ENCODE measurements around the gene LKAAEAR1. TPM values are rescaled to one million over a fixed set of nuclear protein-coding genes. Genes with fewer than 3 reads are reported as not detected.

LKAAEAR1 gene
- total and polyA plus RNA-seq, 9 of the 15 experiments (the other 6 are each of a cell fraction or from before 2014, with no cell fraction given): not detected

DNA sequence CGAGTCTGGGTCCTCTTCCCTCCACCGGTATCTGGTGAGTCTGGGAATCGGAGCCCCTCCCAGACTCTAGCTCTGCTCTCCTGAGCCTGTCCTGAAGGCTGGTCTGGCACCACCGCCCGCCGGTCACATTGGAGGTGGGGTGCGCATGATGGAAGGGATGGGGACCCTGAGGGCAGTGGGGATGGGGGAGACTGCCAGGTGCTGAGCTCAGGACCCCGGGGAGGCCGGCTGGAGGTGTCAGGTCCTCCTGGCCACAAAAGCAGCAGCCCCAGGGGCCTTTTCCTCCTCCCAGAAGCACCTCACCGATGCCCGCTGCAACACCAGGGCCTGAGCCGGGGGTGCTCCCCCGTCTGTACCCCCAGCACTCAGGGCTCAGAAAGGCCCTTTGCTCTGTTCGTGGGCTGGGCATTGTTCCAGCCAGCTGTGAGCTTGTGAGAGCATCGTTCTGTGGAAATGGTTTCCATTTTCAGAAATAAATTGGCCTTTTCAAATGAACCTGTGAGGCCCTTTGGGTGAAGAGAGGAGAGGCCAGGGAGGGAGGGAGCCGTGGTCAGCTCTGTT, 25.7 kb upstream of the LKAAEAR1 start:
- Histone ChIP-seq H3K9ac (ENCODE audit: insufficient read depth in 1 of 2, low read depth in 2 of 2, low read length in 2 of 2) (0 out of 4 replicates have a peak overlapping the region, but pooled peaks of 1 of the 2 experiments have one; percentile 4), H2AFZ (ENCODE audit: low read depth, low read length) (no peak overlapping the region), H3K36me3 (ENCODE audit: control insufficient read depth, insufficient read depth, low read length) (no peaks in the 10 kb centered on the region), H3K9me1 (ENCODE audit: control insufficient read depth, insufficient read depth, low read length) (peaks cover 2% of the 10 kb centered on the region), H3K27me3 (ENCODE audit: control insufficient read depth in 2 of 2, insufficient read depth in 2 of 2, low read length in 2 of 2) (peaks cover 40 to 84% of the 10 kb centered on the region in 2 experiments; a peak in 4 of 5 replicates), H3K79me2 (ENCODE audit: control insufficient read depth, insufficient read depth, low read length) (no peaks in the 10 kb centered on the region), H3K4me2 (ENCODE audit: insufficient read depth, low read length) (no peak overlapping the region), H4K20me1 (replicated peaks; ENCODE audit: control insufficient read depth, insufficient read depth, low read length) (peaks cover 13% of the 10 kb centered on the region; the same call in 1 of the 2 replicates), H3K27ac (ENCODE audit: extremely low read depth, low read depth, low read length) (no peak overlapping the region), H3K9me3 (replicated peaks; ENCODE audit: control insufficient read depth, insufficient read depth, low read depth, low read length) (no peaks in the 10 kb centered on the region), H3K4me1 (replicated peaks in 1 of 2; ENCODE audit: control insufficient read depth in 2 of 2, insufficient read depth in 2 of 2, low read length in 2 of 2) (peaks cover 0 to 36% of the 10 kb centered on the region in 2 experiments; a peak in 3 of 5 replicates), H3K4me3 (no peak overlapping the region)
- no peak for DNase-seq (ENCODE audit: extremely low read depth in 1 of 4, low spot score in 3 of 4)
- BruUV-seq (replicated peaks): no TSS peak
- FAIRE-seq: no peak
- 5% methylated on average over 15 of the region's 16 CpGs for WGBS (ENCODE audit: insufficient coverage, low coverage, missing lambda C conversion rate)
- ChIA-PET POLR2A (interaction anchor here (0.7 kb wide), 1 partner anchor 10 kb away, joined by 3 read pairs; no protein-coding TSS in a partner anchor), CTCF (ENCODE audit: low intra/inter-chr PET ratio) (no interaction called here)
- intact Hi-C loops (cut with micrococcal nuclease): no loop called here
- TF ChIP-seq PRPF4 (IDR thresholded peaks at IDR 0.05; ENCODE audit: insufficient read depth, low read depth, low read length, poor library complexity, severe bottlenecking) (no peak), HNRNPL (IDR thresholded peaks at IDR 0.05; ENCODE audit: low read depth, low read length) (no peak), CSDE1 (IDR thresholded peaks at IDR 0.05) (no peak), NR2F6 (CRISPR knock-in tag; IDR thresholded peaks at IDR 0.05) (no peak), ZNF79 (CRISPR knock-in tag; IDR thresholded peaks at IDR 0.05; ENCODE audit: low read depth) (no peak), ZNF23 (CRISPR knock-in tag; IDR thresholded peaks at IDR 0.05) (no peak), DPF2 (IDR thresholded peaks at IDR 0.05) (no peak), BACH1 (tag; IDR thresholded peaks at IDR 0.05) (no peak), IFI16 (CRISPR knock-in tag; IDR thresholded peaks at IDR 0.05) (no peak), KAT2B (IDR thresholded peaks at IDR 0.05; ENCODE audit: low read depth, low read length) (no peak), HDAC8 (tag; IDR thresholded peaks at IDR 0.05) (no peak), SRF (CRISPR knock-in tag; IDR thresholded peaks at IDR 0.05) (no peak), SREBF2 (CRISPR knock-in tag; IDR thresholded peaks at IDR 0.05) (no peak), HIVEP1 (CRISPR knock-in tag; IDR thresholded peaks at IDR 0.05) (no peak), ZNF586 (CRISPR knock-in tag; conservative IDR thresholded peaks at IDR 0.05) (no peak), TAF1 (IDR thresholded peaks at IDR 0.05; ENCODE audit: control insufficient read depth, extremely low read depth, insufficient read depth, low read length, severe bottlenecking) (no peak)
- TF ChIP-seq, protein P1, sequence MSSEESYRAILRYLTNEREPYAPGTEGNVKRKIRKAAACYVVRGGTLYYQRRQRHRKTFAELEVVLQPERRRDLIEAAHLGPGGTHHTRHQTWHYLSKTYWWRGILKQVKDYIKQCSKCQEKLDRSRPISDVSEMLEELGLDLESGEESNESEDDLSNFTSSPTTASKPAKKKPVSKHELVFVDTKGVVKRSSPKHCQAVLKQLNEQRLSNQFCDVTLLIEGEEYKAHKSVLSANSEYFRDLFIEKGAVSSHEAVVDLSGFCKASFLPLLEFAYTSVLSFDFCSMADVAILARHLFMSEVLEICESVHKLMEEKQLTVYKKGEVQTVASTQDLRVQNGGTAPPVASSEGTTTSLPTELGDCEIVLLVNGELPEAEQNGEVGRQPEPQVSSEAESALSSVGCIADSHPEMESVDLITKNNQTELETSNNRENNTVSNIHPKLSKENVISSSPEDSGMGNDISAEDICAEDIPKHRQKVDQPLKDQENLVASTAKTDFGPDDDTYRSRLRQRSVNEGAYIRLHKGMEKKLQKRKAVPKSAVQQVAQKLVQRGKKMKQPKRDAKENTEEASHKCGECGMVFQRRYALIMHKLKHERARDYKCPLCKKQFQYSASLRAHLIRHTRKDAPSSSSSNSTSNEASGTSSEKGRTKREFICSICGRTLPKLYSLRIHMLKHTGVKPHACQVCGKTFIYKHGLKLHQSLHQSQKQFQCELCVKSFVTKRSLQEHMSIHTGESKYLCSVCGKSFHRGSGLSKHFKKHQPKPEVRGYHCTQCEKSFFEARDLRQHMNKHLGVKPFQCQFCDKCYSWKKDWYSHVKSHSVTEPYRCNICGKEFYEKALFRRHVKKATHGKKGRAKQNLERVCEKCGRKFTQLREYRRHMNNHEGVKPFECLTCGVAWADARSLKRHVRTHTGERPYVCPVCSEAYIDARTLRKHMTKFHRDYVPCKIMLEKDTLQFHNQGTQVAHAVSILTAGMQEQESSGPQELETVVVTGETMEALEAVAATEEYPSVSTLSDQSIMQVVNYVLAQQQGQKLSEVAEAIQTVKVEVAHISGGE (CRISPR knock-in tag; IDR thresholded peaks at IDR 0.05): no peak
- ATAC-seq: no peak
- in situ Hi-C loops (cut with MboI): no loop called here

All from K562 (cell line).